GM19372 (cell line): ENCODE measurements around the gene PLEKHM2.
"Not testable (repeated sequence)": the region's sequence is repeated elsewhere in the genome, so short reads cannot be mapped to it uniquely, and the experiment has no call there.

ENCODE experiments used
- ATAC-seq: cut with Tn5 transposase; IDR thresholded peaks from one replicate; pipeline ENCODE4 v1.9.1; 2021; ENCODE audit warnings: mild to moderate bottlenecking, low read depth, moderate library complexity; ENCODE audit not compliant: unreplicated experiment

Gene PLEKHM2

GRCh38 chr1:15698201-15698600 is 14.1 kb downstream of the PLEKHM2 start:
- no peak for ATAC-seq

- ATAC-seq = not testable (repeated sequence)
Measured at GRCh38 chr1:15699321-15699720, 15.2 kb downstream of the PLEKHM2 start.

- no peak for ATAC-seq
Measured at GRCh38 chr1:15700508-15700907, 16.4 kb downstream of the PLEKHM2 start.

GRCh38 chr1:15701784-15702183 is 17.7 kb downstream of the PLEKHM2 start:
- ATAC-seq = no peak

GRCh38 chr1:15702722-15703550 is 18.8 kb downstream of the PLEKHM2 start:
- ATAC-seq = no peak

- ATAC-seq = no peak
Measured at GRCh38 chr1:15703562-15703961, 19.4 kb downstream of the PLEKHM2 start.

GRCh38 chr1:15704526-15705183 is 20.5 kb downstream of the PLEKHM2 start:
- no peak for ATAC-seq

GRCh38 chr1:15705184-15705566 is 21.1 kb downstream of the PLEKHM2 start:
- ATAC-seq = no peak

GRCh38 chr1:15706751-15707150 is 22.6 kb downstream of the PLEKHM2 start:
- no peak for ATAC-seq

- ATAC-seq = no peak
Measured at GRCh38 chr1:15707239-15707925, 23.3 kb downstream of the PLEKHM2 start.

- ATAC-seq = no peak
Measured at GRCh38 chr1:15708486-15709137, 24.5 kb downstream of the PLEKHM2 start.

GRCh38 chr1:15709226-15709625 is 25.1 kb downstream of the PLEKHM2 start:
- no peak for ATAC-seq

- ATAC-seq = no peak
Measured at GRCh38 chr1:15712168-15712567, 28.0 kb downstream of the PLEKHM2 start.

GRCh38 chr1:15714406-15715136 is 30.5 kb downstream of the PLEKHM2 start:
- ATAC-seq = no peak

GRCh38 chr1:15717418-15718125 is 33.5 kb downstream of the PLEKHM2 start:
- ATAC-seq = no peak

GRCh38 chr1:15718199-15718601 is 34.1 kb downstream of the PLEKHM2 start:
- ATAC-seq = no peak

- no peak for ATAC-seq
Measured at GRCh38 chr1:15719381-15720120, 35.4 kb downstream of the PLEKHM2 start.

GRCh38 chr1:15720861-15721260 is 36.7 kb downstream of the PLEKHM2 start:
- no peak for ATAC-seq

GRCh38 chr1:15722411-15722810 is 38.3 kb downstream of the PLEKHM2 start:
- no peak for ATAC-seq
